Urothelium cell line (cell line): Measurements from ENCODE around the gene LEF1.

Experiments used
- DNase-seq: peaks from one replicate; pipeline ENCODE4 v3.0.0; 2011; ENCODE audit warnings: low spot score, mixed read lengths
- FAIRE-seq: peaks from 2 replicates; lab custom pipeline; 2011; peaks lifted over from hg19 to GRCh38; lab: Jason Lieb, UNC

Gene LEF1

GRCh38 chr4:108180513-108180912 lies 11.8 kb upstream of the LEF1 start:
- no peak for FAIRE-seq

GRCh38 chr4:108175966-108176365 lies 7.2 kb upstream of the LEF1 start:
- no peak for DNase-seq
- FAIRE-seq = no peak

More at GRCh38 chr4:108180513-108180912, 11.8 kb upstream of the LEF1 start:
- no peak for DNase-seq

- DNase-seq = no peak
- no peak for FAIRE-seq
Observed at GRCh38 chr4:108174856-108175255, 6.1 kb upstream of the LEF1 start.

GRCh38 chr4:108173599-108174057 lies 4.9 kb upstream of the LEF1 start:
- FAIRE-seq (no peak), DNase-seq (no peak)

- peak; percentile 52 for FAIRE-seq
- DNase-seq = peak; percentile 80
Observed at GRCh38 chr4:108172753-108173598, 4.2 kb upstream of the LEF1 start.

- no peak for FAIRE-seq
- DNase-seq = peak; percentile 60
Observed at GRCh38 chr4:108172231-108172752, 3.6 kb upstream of the LEF1 start.

GRCh38 chr4:108171339-108172230 lies 2.9 kb upstream of the LEF1 start:
- no peak for DNase-seq
- FAIRE-seq = no peak

GRCh38 chr4:108170631-108171338 lies 2.1 kb upstream of the LEF1 start:
- DNase-seq (no peak), FAIRE-seq (no peak)

- FAIRE-seq (no peak), DNase-seq (no peak)
Observed at GRCh38 chr4:108169664-108170063, 932 bp upstream of the LEF1 start.

GRCh38 chr4:108168160-108168670 lies 517 bp downstream of the LEF1 start:
- FAIRE-seq (no peak), DNase-seq (no peak)

GRCh38 chr4:108166441-108167315 lies 2.1 kb downstream of the LEF1 start:
- no peak for FAIRE-seq
- DNase-seq = peak; percentile 32

GRCh38 chr4:108166038-108166437 lies 2.7 kb downstream of the LEF1 start:
- FAIRE-seq = no peak
- no peak for DNase-seq

GRCh38 chr4:108165586-108165985 lies 3.1 kb downstream of the LEF1 start:
- FAIRE-seq (no peak), DNase-seq (no peak)

GRCh38 chr4:108163351-108163750 lies 5.4 kb downstream of the LEF1 start:
- FAIRE-seq = no peak

GRCh38 chr4:108160741-108161352 lies 7.9 kb downstream of the LEF1 start:
- FAIRE-seq = no peak
- no peak for DNase-seq

More at GRCh38 chr4:108163351-108163750, 5.4 kb downstream of the LEF1 start:
- DNase-seq = no peak

GRCh38 chr4:108159845-108160244 lies 8.9 kb downstream of the LEF1 start:
- DNase-seq (no peak), FAIRE-seq (no peak)

- FAIRE-seq (no peak), DNase-seq (no peak)
Observed at GRCh38 chr4:108157655-108158054, 11.1 kb downstream of the LEF1 start.

- FAIRE-seq = no peak
- DNase-seq = no peak
Observed at GRCh38 chr4:108156391-108156790, 12.3 kb downstream of the LEF1 start.

GRCh38 chr4:108155373-108155772 lies 13.4 kb downstream of the LEF1 start:
- DNase-seq (no peak), FAIRE-seq (no peak)
